Measurements from ENCODE around the gene TLCD4. TPM values are rescaled to one million over a fixed set of nuclear protein-coding genes. Genes with fewer than 3 reads are reported as not detected.

TLCD4 gene
- total RNA-seq, 4 donors from 2014 or later: 8.4 to 15.9 (median 9.3) TPM

GRCh38 chr1:95071539-95071938 is 45.6 kb upstream of the TLCD4 start:
- intact Hi-C loops (cut with DNase I): loop anchor here (5.0 kb wide), 1 partner anchor 161 kb away; the partner anchor contains the start of gene RWDD3
- peak overlapping the region in 1 of 4 donors; percentile 92 for H3K27ac ChIP-seq (replicated peaks in 1 of 4)
- peaks cover 3 to 22% (median 13%) of the 10 kb centered on the region in 4 donors for H3K4me1 ChIP-seq
- DNase-seq (ENCODE audit: extremely low spot score): no peak
- no peaks in the 10 kb centered on the region for H3K36me3 ChIP-seq
- peak overlapping the region; percentile 75 to 80 (median 76) for H3K4me3 ChIP-seq
- 71% methylated on average over 2 of the region's 2 CpGs for WGBS
- no peaks in the 10 kb centered on the region for H3K9me3 ChIP-seq
- no peak for TF ChIP-seq POLR2A (IDR thresholded peaks at IDR 0.05; ENCODE audit: low read depth)
- no peak for TF ChIP-seq CTCF (IDR thresholded peaks at IDR 0.05)
- TF ChIP-seq POLR2AphosphoS5 (IDR thresholded peaks at IDR 0.05): no peak
- TF ChIP-seq EP300 (IDR thresholded peaks at IDR 0.05): no peak
- no peaks in the 10 kb centered on the region for H3K27me3 ChIP-seq

GRCh38 chr1:95072117-95072516 is 45.0 kb upstream of the TLCD4 start:
- intact Hi-C loops (cut with DNase I): loop anchor here (5.0 kb wide), 1 partner anchor 160 kb away; the partner anchor contains the start of gene RWDD3
- 10% methylated on average over 7 of the region's 7 CpGs for WGBS

GRCh38 chr1:95072532-95073419 is 44.4 kb upstream of the TLCD4 start, which contains the start of gene ALG14:
Gene ALG14, minus strand, starts transcription at chr1:95072951. Its CDS starts 53 bp downstream, at chr1:95072898.
- DNase-seq (ENCODE audit: extremely low spot score): peak; percentile 99
- intact Hi-C loops (cut with DNase I): loop anchor here (5.0 kb wide), 1 partner anchor 160 kb away; the partner anchor contains the start of gene RWDD3
- under 1% methylated on average over 44 of the region's 53 CpGs for WGBS

More at GRCh38 chr1:95072117-95072516, 45.0 kb upstream of the TLCD4 start:
- TF ChIP-seq EP300 (IDR thresholded peaks at IDR 0.05): no peak
- TF ChIP-seq CTCF (IDR thresholded peaks at IDR 0.05): no peak
- no peak for TF ChIP-seq POLR2A (IDR thresholded peaks at IDR 0.05; ENCODE audit: low read depth)
- TF ChIP-seq POLR2AphosphoS5 (IDR thresholded peaks at IDR 0.05): no peak
- no peaks in the 10 kb centered on the region for H3K9me3 ChIP-seq
- DNase-seq (ENCODE audit: extremely low spot score): no peak
- H3K4me1 ChIP-seq: peaks cover 3 to 22% (median 13%) of the 10 kb centered on the region in 4 donors
- no peaks in the 10 kb centered on the region for H3K27me3 ChIP-seq
- H3K27ac ChIP-seq (replicated peaks in 1 of 4): peak overlapping the region; percentile 89 to 92 (median 90)
- peak overlapping the region; percentile 75 to 80 (median 76) for H3K4me3 ChIP-seq
- no peaks in the 10 kb centered on the region for H3K36me3 ChIP-seq

GRCh38 chr1:95073446-95073845 is 43.7 kb upstream of the TLCD4 start:
- no peaks in the 10 kb centered on the region for H3K9me3 ChIP-seq
- no peak for DNase-seq (ENCODE audit: extremely low spot score)
- H3K36me3 ChIP-seq: no peaks in the 10 kb centered on the region
- H3K4me1 ChIP-seq: peaks cover 3 to 22% (median 13%) of the 10 kb centered on the region in 4 donors
- H3K27me3 ChIP-seq: no peaks in the 10 kb centered on the region
- TF ChIP-seq EP300 (IDR thresholded peaks at IDR 0.05): no peak
- WGBS: 4% methylated on average over 3 of the region's 3 CpGs
- peak overlapping the region; percentile 75 to 80 (median 76) for H3K4me3 ChIP-seq
- peak overlapping the region; percentile 89 to 92 (median 90) for H3K27ac ChIP-seq (replicated peaks in 1 of 4)
- intact Hi-C loops (cut with DNase I): loop anchor here (5.0 kb wide), 1 partner anchor 159 kb away; the partner anchor contains the start of gene RWDD3

More at GRCh38 chr1:95072532-95073419, 44.4 kb upstream of the TLCD4 start, which contains the start of gene ALG14:
- Histone ChIP-seq H3K9me3 (no peaks in the 10 kb centered on the region), H3K4me3 (peak within 1 kb of the TSS; percentile 75 to 80 (median 76)), H3K36me3 (no peaks in the 10 kb centered on the region), H3K27ac (replicated peaks in 1 of 4) (peak within 1 kb of the TSS; percentile 89 to 92 (median 90)), H3K4me1 (peaks cover 3 to 22% (median 13%) of the 10 kb centered on the region in 4 donors), H3K27me3 (no peaks in the 10 kb centered on the region)
- no peak for TF ChIP-seq POLR2A (IDR thresholded peaks at IDR 0.05; ENCODE audit: low read depth)
- peak; percentile 90 to 97 for TF ChIP-seq POLR2AphosphoS5 (IDR thresholded peaks at IDR 0.05)
- no peak for TF ChIP-seq EP300 (IDR thresholded peaks at IDR 0.05)

- TF ChIP-seq POLR2AphosphoS5 (IDR thresholded peaks at IDR 0.05) (no peak), EP300 (IDR thresholded peaks at IDR 0.05) (no peak), CTCF (IDR thresholded peaks at IDR 0.05) (no peak), POLR2A (IDR thresholded peaks at IDR 0.05; ENCODE audit: low read depth) (no peak)
- no peak overlapping the region for H3K27ac ChIP-seq (replicated peaks in 1 of 4)
- intact Hi-C loops (cut with DNase I): loop anchor here (5.0 kb wide), 1 partner anchor 41 kb away; the partner anchor contains the start of gene TLCD4
- no peak overlapping the region for H3K4me3 ChIP-seq
- no peak for DNase-seq (ENCODE audit: extremely low spot score)
- no peaks in the 10 kb centered on the region for H3K9me3 ChIP-seq
- no peaks in the 10 kb centered on the region for H3K36me3 ChIP-seq
- H3K27me3 ChIP-seq: no peaks in the 10 kb centered on the region
- peaks cover 3 to 21% (median 13%) of the 10 kb centered on the region in 4 donors for H3K4me1 ChIP-seq
Observed at GRCh38 chr1:95076034-95076433, 41.1 kb upstream of the TLCD4 start.
